HK-2 (cell line): ENCODE measurements around the gene IL27RA.

ENCODE experiments used
- DNase-seq: peaks from one replicate; pipeline ENCODE4 v3.0.0-alpha.2; 2018; ENCODE audit not compliant: unreplicated experiment

Gene IL27RA

DNA sequence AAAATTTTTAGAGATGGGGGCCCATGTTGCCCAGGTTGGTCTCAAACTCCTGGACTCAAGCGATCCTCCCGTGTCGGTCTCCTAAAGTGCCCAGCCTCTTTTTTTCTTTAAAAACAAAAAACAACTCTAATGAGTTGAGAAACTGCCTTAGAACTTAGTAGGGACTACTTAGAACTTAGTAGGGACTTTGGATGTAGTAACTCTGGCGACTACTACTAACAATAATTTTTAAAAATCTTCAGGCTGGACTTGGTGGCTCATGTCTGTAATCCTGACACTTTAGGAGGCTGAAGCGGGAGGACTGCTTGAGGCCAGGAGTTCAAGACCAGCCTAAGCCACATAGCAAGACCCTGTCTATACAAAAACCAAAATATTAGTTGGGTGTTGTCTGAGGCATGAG is 54.5 kb downstream of the IL27RA start:
- no peak for DNase-seq

DNA sequence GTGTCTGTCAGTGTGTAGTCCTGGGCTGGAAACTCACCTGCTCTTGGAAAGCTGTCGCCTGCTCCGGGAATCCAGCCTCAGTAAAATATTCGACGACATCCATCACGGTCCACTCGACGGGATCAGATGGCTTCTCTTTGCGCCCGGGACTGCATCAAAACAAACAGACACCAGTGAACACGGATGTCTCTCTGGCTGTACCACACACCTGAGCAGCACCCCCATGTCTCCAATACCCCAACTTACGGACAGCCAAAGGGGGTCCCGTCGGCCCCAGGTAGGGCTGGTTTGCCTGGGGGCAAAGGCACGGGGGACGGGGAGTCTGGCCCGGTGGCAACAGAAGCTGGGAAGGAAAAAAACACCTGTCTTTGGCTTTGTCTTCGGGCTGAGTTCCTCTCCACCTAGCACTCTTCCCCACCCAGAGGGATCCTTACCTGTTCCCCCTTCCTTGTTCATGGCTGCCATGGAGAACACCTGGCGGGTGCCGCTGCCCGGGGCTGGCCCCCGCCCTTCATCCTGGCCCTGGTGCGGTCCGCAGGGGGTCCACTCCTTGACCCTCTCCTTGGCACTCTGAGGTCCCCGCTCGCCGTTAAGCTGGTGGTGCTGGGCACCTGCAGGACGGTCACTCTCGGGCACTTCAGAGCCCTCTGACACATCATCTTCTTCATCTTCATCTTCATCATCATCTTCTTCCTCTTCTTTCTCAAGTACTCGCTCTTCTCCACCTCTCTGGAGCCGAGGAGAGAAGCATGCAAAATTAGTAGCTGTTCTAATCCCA is 57.3 kb downstream of the IL27RA start:
- no peak for DNase-seq

DNA sequence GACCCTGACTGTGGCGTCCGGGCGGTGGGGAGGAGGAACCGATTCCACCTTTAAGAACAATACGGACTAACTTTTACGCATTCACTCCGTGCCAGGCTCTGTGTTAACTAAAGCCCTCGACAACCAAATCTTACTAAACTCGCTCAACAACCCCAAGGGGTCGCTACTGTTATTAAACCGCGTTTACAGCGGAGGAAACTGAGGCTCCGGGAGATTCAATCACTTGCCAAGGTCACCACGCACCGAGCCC is 57.8 kb downstream of the IL27RA start:
- DNase-seq: no peak

DNA sequence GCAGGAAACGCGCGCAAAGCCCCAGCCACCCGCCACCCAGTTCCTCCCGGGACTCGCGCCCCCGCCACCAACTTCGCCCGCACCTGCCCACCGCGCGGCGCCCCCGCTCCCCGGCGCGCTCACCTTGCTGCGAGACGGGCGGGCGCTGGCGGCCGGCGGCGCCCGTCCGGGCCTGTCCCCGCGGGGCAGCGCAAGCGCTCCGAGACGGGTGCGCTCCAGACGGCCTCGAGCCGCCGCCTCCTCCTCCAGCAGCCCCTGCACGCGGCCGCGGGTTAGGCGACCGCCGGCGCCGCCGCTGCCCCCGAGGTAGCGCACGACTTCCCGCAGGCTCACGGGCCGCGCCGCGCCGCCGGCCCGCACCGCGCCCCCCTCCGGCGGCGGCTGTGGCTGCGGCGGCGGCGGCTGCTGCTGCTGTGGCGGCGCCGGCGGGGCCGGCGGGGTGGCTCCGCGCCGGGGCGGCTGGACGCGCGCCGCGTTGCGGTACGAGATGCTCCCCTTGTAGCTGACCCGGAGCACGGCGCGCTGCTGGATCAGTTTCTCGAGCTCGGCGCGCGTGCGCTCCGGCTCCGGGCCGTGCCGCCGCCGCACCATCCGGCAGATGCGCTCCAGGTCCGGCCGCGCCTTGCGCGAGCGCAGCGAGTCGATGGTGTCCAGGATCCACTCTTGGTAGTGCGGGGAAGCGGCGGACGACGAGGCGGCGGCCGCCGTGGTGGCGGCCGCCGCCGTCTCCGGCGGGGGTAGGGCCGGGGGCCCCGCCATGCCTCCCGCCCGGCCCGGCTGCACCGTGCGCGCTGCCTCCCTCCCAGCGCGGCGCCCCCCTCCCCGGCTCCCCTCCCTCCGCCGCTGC is 58.3 kb downstream of the IL27RA start:
- peak; percentile 58 for DNase-seq

DNA sequence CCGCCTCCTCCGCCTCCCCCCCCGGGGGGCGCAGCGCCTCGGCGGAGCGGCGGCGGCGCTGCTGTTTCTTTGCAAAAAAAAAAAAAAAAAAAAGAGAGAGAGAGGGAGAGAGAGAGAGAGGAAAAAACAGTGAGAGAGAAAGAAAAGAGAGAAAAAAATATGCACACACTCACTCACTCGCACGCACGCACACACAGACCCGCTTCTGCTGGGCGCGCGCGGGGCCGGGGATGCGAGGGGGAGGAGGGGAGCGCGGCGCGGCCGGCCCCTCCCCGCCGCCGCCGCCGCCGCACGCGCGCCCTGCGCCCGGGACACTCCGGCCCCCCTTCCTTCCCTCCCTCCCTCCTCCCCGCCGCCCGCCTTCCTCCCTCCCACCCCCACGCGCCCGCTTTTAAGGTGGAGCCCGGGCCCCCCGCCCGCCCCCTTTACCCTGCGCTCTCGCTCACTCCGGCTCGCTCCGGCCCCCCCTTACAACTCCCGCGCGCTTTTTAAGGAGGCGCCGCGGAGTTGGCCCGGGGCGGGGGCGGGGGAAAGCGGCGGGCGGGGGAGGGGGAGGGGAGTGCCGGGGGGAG is 59.0 kb downstream of the IL27RA start, which contains the start of gene SAMD1:
Gene SAMD1 (minus strand): TSS at position 243 of the 572 bp plus-strand sequence.
- peak; percentile 86 for DNase-seq

DNA sequence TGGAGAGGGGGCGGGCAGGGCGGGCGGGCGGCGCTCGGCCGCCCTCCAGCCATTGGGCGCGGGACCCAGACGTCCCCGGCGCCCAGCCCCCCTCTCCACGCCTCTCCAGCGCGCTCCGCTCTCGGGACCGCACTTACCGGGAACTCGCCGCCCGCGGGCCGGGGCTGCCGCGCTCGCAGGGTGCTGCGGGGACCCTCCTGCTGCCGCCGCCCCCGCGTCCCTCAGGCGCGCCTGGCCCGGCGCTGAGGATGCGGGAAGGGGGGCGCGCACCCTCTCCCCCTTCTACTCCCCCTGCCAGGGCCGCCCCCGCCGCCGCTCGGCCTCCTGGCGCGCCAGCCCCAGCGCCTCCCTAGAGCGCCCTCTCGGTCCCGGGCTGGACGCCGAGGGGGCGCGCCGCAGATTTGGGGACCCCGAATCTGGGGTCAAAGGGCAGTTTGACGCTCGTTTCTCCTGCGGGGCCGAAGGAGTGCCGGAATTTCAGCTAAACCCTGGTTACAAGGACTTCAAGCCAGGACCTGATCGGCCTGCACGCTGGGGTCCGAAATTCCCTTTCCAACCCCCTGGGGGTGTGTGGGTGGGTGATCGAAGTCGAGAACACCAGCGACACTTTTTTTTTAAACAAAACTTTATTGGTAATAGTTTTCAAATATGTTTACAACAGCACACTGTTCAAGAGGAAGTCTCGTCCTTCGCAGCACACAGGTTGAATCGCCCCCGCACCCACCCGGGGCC is 59.7 kb downstream of the IL27RA start:
- peak; percentile 55 for DNase-seq

DNA sequence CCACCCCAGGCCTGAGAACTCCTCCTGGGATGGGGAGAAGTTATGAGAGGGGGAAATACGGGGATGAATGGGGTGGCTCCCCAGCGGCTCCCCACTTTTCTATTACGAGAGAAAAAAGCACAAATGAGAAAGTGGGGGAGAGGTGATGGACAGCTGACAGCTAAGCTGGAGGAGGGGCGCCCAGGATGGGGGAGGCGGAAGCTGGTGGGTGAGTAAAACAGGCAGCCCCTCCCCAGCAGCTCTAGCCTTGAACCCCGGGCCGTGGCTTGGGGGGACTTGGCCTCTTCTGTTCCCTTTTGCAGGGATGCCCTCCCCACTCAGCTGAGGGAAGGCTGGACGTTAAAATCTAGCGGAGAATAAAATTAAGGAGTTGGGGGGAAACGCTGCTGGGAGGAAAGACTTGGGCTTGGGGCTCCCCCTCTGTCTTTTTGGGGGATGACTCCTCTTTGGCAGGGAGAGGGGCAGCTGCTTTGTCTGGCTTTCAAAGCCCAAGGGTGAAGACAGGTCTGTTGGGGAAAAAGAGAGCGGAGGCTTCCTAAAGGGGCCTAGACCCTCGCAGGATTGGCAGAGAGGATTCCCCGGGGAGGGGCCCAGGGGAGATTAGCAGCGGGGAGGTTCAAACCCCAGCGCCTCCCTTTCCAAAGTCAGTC is 60.4 kb downstream of the IL27RA start:
- no peak for DNase-seq

DNA sequence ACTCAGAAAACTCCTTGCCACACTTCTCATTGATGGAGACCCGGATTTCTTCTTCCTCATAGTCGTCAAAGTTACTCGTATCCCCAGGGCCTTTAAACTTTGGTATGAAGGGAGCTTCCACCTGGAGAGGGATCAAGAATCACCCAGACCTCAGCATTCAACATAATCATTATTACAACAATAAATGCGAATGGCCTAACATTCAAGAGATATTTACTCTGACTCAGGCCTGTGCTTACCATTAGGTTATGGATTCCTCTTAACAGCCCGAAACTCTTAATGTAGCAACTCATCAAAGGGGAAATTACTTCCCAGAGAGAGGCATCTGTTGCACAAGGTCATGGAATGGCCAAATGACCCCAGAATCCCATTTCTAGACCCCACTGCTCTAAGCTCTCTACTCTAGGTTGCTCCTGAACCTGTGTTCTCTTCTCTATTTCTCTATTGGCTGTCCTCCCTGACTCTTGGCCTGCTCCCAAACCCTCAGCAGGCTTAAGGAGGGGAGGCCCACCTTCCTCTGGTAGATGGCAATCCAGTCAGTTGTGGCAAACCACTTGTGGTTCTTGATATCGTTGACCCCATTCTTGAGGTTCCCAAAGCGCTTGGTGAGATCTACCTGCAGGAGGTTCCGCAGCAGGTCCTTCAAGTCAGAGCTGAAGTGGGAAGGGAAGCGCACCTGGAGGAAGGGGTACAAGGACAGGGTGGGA is 61.7 kb downstream of the IL27RA start:
- no peak for DNase-seq

DNA sequence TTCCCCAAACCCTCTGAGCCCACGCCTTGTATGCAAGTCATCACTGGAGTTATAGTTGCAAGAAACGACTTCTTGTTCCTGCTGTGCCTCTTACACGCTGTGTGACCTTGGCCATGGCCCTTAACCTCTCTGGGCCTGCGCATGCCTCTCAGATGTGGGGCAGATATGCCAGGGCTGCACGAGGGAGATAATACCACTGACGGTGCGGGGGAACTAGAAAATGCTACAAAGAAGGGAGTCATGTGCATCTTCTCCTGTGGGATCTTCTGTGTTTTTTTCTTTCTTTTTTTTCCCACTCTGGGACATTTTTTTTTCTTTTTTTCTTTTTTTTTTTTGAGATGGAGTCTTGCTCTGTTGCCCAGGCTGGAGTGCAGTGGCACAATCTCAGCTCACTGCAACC is 63.3 kb downstream of the IL27RA start:
- DNase-seq: no peak

DNA sequence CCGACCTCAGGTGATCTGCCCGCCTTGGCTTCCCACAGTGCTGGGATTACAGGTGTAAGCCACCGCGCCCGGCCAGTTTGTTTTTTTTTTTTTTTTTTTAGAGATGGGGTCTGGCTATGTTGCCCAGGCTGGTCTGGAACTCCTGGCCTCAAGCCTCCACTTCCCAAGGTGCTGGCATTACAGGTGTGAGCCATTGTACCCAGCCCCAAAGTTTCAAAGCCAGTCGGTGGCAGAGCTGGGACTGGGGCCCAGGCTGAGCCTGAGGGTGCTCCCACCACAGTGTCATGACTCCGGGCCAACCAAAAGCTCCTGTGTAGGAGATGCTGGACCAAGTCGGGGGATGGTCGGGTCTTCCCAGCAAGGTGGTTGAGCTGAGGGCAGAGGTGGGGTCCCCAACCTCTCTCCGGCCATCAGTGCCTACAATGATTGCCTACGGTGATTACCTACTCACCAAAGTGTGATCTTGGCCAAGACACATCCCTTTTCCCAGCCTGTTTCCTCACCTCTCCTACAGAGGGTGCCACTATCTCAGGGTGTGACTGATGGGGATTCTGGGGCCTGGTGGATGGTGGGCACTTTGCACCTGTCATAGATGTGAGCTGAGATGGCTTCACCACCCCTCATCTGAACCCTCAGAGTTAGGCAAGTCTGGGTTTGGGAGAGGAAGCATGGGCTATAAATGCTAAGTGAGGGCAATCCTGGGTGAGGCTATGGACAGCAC is 64.9 kb downstream of the IL27RA start:
- DNase-seq: no peak

DNA sequence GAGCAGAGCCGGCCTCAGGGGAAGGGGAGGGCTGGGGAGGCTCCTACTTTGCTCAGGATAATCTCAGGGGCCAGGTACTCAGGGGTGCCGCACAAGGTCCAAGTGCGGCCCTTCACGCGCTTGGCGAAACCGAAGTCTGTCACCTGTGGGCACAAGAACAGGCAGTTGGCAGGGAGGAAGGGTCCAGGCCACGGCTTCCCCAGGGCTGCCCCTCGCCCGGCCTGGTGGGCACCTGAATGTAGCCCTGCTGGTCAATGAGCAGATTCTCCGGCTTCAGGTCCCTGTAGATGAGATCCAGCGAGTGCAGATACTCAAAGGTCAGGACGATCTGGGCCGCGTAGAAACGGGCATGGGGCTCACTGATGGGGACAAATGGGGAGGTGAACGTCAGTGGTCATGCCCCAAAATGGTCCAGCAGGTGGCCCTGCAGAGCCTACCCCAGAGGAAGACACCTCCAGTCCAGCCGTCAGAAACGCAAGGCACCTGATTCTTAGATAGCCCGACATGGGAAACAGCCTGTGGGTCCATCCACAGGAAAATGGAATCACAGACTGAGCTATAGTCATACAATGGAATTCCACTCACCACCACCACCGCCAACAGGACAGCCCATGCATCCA is 66.1 kb downstream of the IL27RA start:
- no peak for DNase-seq

DNA sequence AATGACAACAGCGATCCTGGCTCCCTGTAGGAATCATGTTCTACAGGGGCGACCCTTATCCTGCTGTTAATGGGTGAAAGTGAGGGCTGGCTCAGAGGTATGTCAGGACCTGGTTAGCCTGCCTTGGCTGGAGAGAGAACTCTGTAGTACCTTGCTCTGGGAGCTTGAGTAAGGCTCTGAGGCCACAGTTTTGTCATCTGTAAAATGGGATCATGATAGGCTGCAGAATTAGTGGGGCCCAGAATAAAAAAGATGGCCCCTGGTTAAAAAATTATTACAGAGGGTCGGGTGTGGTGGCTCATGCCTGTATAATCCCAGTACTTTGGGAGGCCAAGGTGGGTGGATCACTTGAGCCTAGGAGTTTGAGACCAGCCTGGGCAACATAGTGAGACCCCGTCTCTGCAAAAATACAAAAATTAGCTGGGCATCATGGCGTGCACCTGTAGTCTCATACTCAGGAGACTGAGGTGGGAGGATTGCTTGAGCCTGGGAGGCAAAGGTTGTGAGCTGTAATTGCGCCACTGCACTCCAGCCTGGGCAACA is 69.5 kb downstream of the IL27RA start:
- no peak for DNase-seq

DNA sequence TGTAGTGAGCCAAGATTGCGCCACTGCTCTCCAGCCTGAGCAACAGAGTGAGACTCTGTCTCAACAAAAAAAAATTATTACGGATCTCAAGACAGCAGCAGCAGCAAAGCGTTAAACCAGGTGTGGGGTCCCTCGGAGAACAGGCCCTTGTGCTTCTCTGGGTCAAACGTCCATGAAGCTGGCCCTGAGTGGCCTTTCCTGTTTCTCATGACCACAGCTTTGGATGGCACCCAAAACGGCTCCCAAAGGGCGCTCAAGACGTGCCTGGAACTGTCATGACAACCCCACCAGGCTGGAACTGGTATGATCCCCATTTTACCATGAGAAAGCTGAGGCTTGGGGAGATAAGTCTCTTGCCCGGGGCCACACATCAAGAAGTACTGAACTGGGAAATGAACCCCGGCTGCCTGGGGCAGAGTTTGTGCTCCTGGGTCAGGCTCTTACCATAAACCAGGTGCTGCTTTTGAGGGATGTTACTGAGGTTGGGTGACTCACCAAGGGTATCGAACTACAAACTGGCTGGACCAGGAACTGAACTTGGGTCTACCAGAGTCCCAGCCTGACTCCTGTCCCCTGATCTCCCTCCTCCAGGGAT is 70.6 kb downstream of the IL27RA start:
- DNase-seq: no peak

DNA sequence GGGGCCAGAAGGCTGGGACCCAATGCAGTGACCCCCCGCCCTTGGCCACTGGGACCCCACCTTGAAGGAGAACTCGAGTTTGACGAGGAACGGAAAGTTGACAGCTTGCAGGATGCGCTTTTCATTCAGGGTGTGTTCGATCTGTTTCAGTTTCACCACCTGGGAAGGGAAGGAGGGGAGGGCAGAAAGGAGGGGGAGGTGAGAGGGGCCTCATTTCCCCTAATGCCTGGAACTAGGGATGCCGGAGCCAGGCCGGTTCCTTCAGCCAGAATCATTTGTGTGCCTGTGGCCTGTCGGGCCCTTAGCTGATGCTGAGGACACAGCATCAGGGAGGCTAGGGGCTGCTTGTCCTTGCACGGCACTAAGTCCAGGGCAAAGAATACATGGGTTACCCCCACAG is 71.2 kb downstream of the IL27RA start:
- DNase-seq: no peak
